ENCODE data around the gene ECM1.

Gene ECM1

DNA sequence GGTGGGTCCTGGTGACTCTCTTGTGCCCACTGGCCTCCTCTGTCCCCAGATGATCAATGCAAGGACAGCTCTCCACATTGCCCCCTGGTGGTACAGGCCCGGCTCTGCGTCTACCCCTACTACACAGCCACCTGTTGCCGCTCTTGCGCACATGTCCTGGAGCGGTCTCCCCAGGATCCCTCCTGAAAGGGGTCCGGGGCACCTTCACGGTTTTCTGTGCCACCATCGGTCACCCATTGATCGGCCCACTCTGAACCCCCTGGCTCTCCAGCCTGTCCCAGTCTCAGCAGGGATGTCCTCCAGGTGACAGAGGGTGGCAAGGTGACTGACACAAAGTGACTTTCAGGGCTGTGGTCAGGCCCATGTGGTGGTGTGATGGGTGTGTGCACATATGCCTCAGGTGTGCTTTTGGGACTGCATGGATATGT is 52.1 kb downstream of the ECM1 start:
- peak; percentile 72 for DNase-seq

DNA sequence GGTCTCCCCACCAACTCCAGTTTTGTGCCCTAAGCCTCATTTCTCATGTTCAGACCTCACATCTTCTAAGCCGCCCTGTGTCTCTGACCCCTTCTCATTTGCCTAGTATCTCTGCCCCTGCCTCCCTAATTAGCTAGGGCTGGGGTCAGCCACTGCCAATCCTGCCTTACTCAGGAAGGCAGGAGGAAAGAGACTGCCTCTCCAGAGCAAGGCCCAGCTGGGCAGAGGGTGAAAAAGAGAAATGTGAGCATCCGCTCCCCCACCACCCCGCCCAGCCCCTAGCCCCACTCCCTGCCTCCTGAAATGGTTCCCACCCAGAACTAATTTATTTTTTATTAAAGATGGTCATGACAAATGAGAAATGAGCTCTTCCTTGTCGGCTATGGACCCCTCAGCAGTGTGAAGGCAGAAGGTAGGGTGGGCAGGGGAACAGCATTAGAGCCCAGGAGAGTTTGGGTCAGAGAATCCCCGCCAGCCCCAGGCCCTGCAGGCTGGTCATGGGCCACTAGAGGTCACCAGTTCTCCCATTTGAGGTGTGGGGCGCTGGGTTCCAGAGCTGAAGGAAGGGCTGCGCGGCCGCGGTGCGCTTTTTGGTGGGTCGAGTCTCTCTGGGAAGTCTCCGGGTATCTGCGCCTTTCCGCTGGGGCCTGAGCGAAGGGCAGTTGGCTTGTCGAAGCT is 52.8 kb downstream of the ECM1 start:
- peak; percentile 84 for DNase-seq

GRCh38 chr1:150561254-150561973 is 53.5 kb downstream of the ECM1 start:
- peak; percentile 62 for DNase-seq

DNA sequence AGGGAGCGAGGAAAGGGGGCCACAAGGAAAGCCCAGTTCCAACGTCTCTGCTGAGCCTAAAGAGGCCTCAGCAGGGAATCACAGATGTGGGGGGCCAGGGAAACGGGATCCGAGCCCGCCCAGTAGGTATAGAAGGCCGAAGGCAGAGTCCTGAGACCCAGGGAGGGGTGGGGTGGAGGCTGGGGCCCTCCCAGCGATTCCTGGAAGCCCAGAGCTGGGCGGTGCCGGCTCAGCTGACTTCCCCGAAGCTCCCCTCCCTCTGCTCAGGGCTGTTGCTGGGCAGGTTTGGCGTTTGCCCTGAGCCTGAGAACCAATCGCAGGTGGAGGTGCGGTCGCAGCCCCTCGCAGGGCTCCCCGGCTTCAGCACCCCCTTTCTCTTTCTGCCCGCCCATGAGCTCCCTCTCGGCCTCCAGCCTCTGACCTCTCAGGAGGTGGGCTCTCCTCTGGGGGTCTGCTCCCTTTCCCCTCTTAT is 54.1 kb downstream of the ECM1 start:
- peak; percentile 77 for DNase-seq

GRCh38 chr1:150562446-150563339 is 54.8 kb downstream of the ECM1 start:
- DNase-seq = peak; percentile 65

Data from activated gamma-delta T cell treated with Interleukin-2 at 50 U/mL for 16 hours (primary cell).